HL-60/S4 treated with retinoic acid at 250 ng/mL for 4 days and 3 days (cell line): ENCODE measurements around the gene ARHGAP33.

Source experiments
- in situ Hi-C: fragments of 300-500 bp; cut with MboI; formaldehyde crosslinking; loops from 2 replicates; pipeline ENCODE4 v1.7.0; 2022; ENCODE audit warnings: low sequenced_read_pairs

The ARHGAP33 gene

GRCh38 chr19:35777086-35777841 is 1.9 kb downstream of the ARHGAP33 start:
- in situ Hi-C loops: no loop called here

- in situ Hi-C loops: no loop called here
Measured at GRCh38 chr19:35777961-35778360, 2.6 kb downstream of the ARHGAP33 start.

- in situ Hi-C loops: no loop called here
Measured at GRCh38 chr19:35779033-35779432, 3.7 kb downstream of the ARHGAP33 start.

GRCh38 chr19:35780058-35780457 is 4.7 kb downstream of the ARHGAP33 start:
- in situ Hi-C loops: no loop called here

GRCh38 chr19:35780717-35781116 is 5.4 kb downstream of the ARHGAP33 start:
- in situ Hi-C loops: no loop called here

GRCh38 chr19:35781650-35782049 is 6.3 kb downstream of the ARHGAP33 start:
- in situ Hi-C loops: no loop called here

- in situ Hi-C loops: no loop called here
Measured at GRCh38 chr19:35782589-35782988, 7.2 kb downstream of the ARHGAP33 start.

GRCh38 chr19:35783469-35784434 is 8.4 kb downstream of the ARHGAP33 start:
- in situ Hi-C loops: no loop called here

- in situ Hi-C loops: no loop called here
Measured at GRCh38 chr19:35784503-35785338, 9.4 kb downstream of the ARHGAP33 start.

- in situ Hi-C loops: no loop called here
Measured at GRCh38 chr19:35785339-35785627, 9.9 kb downstream of the ARHGAP33 start.

- in situ Hi-C loops: no loop called here
Measured at GRCh38 chr19:35786299-35787160, 11.2 kb downstream of the ARHGAP33 start.

- in situ Hi-C loops: no loop called here
Measured at GRCh38 chr19:35787227-35787799, 11.9 kb downstream of the ARHGAP33 start.

GRCh38 chr19:35788205-35788960 is 13.0 kb downstream of the ARHGAP33 start:
- in situ Hi-C loops: no loop called here

- in situ Hi-C loops: no loop called here
Measured at GRCh38 chr19:35789195-35789977, 14.0 kb downstream of the ARHGAP33 start.

- in situ Hi-C loops: no loop called here
Measured at GRCh38 chr19:35789978-35790944, 14.9 kb downstream of the ARHGAP33 start.

GRCh38 chr19:35790981-35791813 is 15.8 kb downstream of the ARHGAP33 start:
- in situ Hi-C loops: no loop called here
